ENCODE data around the gene SLC25A47. TPM values are rescaled to one million over a fixed set of nuclear protein-coding genes. Genes with fewer than 3 reads are reported as not detected.

Gene SLC25A47
- total and polyA plus RNA-seq, 8 donors = 0.73 TPM; not detected in 7

DNA sequence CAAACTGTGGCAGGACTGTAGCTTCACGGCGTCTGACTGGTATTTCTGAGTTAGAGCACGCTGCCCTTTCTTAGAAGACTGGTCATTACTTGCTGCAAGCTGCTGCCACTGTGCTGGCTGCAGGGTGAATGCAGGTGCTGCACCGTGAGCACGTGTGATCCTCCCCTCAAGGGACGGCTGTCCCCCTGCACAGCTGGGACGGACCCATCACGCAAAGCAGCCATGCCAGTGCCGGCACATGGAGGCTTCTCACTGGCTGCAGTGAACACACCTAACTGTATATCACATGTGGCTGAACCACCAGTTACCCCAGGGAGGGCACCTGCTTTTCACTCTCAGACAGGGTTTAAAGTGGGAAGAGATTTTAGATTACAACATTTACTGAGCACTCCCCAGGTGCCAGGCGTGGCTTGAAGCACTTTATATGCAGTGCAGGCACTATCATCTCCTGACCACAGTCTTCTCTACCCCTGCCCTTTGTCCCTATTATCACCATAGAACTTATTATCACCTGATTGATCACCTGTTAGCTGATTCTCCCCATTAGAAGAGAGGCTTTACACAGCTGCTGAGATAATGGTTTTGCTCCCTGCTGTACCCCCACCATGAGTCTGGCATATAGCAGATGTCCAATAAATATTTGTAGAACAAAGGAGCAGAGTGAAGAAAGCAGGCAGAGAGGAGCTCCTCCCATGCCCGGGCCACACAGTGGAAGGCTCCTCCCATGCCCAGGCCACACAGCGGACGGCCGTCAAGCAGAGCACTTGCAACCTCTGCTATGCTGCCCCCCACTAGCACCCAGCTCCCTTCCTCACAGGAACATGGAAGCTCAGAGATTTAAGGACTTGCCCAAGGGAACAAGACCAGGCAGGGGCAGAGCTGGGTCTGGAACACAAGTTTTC lies 25.9 kb downstream of the SLC25A47 start:
- no peaks in the 10 kb centered on the region for H3K9me3 ChIP-seq
- WGBS, 5 donors = 70 to 88% (median 77%) methylated on average over 6 to 14 of the region's 14 CpGs
- H3K4me3 ChIP-seq = no peak overlapping the region
- no peaks in the 10 kb centered on the region for H3K4me1 ChIP-seq
- DNase-seq = no peak
- H3K27me3 ChIP-seq = no peaks in the 10 kb centered on the region
- no peak overlapping the region for H3K27ac ChIP-seq
- intact Hi-C loops (cut with DNase I; ENCODE audit: low total_unique reads) = no loop called here
- peaks cover 44 to 91% (median 84%) of the 10 kb centered on the region in 4 donors for H3K36me3 ChIP-seq
- TF ChIP-seq POLR2AphosphoS5 (IDR thresholded peaks at IDR 0.05) = no peak
- TF ChIP-seq EP300 (IDR thresholded peaks at IDR 0.05) = no peak
- no peak for TF ChIP-seq POLR2A (IDR thresholded peaks at IDR 0.05)
- TF ChIP-seq, protein P1, sequence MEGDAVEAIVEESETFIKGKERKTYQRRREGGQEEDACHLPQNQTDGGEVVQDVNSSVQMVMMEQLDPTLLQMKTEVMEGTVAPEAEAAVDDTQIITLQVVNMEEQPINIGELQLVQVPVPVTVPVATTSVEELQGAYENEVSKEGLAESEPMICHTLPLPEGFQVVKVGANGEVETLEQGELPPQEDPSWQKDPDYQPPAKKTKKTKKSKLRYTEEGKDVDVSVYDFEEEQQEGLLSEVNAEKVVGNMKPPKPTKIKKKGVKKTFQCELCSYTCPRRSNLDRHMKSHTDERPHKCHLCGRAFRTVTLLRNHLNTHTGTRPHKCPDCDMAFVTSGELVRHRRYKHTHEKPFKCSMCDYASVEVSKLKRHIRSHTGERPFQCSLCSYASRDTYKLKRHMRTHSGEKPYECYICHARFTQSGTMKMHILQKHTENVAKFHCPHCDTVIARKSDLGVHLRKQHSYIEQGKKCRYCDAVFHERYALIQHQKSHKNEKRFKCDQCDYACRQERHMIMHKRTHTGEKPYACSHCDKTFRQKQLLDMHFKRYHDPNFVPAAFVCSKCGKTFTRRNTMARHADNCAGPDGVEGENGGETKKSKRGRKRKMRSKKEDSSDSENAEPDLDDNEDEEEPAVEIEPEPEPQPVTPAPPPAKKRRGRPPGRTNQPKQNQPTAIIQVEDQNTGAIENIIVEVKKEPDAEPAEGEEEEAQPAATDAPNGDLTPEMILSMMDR (IDR thresholded peaks at IDR 0.05) = no peak

GRCh38 chr14:100350276-100350926 lies 27.3 kb downstream of the SLC25A47 start:
- peaks cover 54 to 100% (median 97%) of the 10 kb centered on the region in 4 donors for H3K36me3 ChIP-seq

DNA sequence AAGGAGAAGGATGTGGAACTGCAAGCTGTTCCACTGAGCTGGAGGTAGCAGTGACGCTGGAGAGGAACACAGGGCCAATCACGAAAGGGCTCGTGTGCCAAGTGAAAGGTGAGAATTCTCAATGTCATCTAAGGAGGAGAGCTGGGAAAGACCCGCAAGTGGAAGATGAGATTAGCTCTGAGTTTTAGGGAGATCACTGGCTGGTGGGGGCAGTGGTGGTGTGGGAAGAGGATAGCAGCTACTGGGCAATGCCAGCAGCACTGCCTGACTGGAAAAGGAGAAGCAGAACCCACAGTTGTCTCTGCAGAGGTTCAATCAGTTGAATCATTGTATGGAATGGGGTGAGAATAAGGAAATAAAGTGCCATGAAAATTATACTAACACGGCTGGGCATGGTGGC lies 27.8 kb downstream of the SLC25A47 start:
- no peak for DNase-seq
- peaks cover 50 to 100% (median 98%) of the 10 kb centered on the region in 4 donors for H3K36me3 ChIP-seq
- TF ChIP-seq POLR2AphosphoS5 (IDR thresholded peaks at IDR 0.05) = no peak
- TF ChIP-seq, protein P1 (IDR thresholded peaks at IDR 0.05) = no peak
- TF ChIP-seq POLR2A (IDR thresholded peaks at IDR 0.05) = no peak
- TF ChIP-seq EP300 (IDR thresholded peaks at IDR 0.05) = no peak

More at GRCh38 chr14:100350276-100350926, 27.3 kb downstream of the SLC25A47 start:
- 89 to 95% (median 90%) methylated on average over 11 of the region's 11 CpGs for WGBS, 5 donors
- no peaks in the 10 kb centered on the region for H3K4me1 ChIP-seq
- no peak for TF ChIP-seq POLR2A (IDR thresholded peaks at IDR 0.05)
- TF ChIP-seq, protein P1 (IDR thresholded peaks at IDR 0.05) = no peak
- TF ChIP-seq POLR2AphosphoS5 (IDR thresholded peaks at IDR 0.05) = no peak
- TF ChIP-seq EP300 (IDR thresholded peaks at IDR 0.05) = no peak
- H3K4me3 ChIP-seq = no peak overlapping the region
- H3K27me3 ChIP-seq = no peaks in the 10 kb centered on the region
- H3K9me3 ChIP-seq = no peaks in the 10 kb centered on the region
- intact Hi-C loops (cut with DNase I; ENCODE audit: low total_unique reads) = no loop called here
- H3K27ac ChIP-seq = no peak overlapping the region
- DNase-seq = no peak

GRCh38 chr14:100358396-100358795 lies 35.3 kb downstream of the SLC25A47 start:
- H3K36me3 ChIP-seq = peaks cover 33 to 98% (median 85%) of the 10 kb centered on the region in 4 donors
- intact Hi-C loops (cut with DNase I; ENCODE audit: low total_unique reads) = no loop called here
- no peak overlapping the region for H3K4me3 ChIP-seq
- H3K9me3 ChIP-seq = no peaks in the 10 kb centered on the region
- H3K27me3 ChIP-seq = no peaks in the 10 kb centered on the region
- WGBS, 5 donors = 91 to 94% (median 92%) methylated on average over 2 of the region's 2 CpGs
- no peak overlapping the region for H3K27ac ChIP-seq
- no peak for DNase-seq
- H3K4me1 ChIP-seq = peaks cover 0 to 20% (median 9%) of the 10 kb centered on the region in 4 donors
- no peak for TF ChIP-seq EP300 (IDR thresholded peaks at IDR 0.05)
- TF ChIP-seq, protein P1 (IDR thresholded peaks at IDR 0.05) = no peak
- no peak for TF ChIP-seq POLR2AphosphoS5 (IDR thresholded peaks at IDR 0.05)
- TF ChIP-seq POLR2A (IDR thresholded peaks at IDR 0.05) = no peak

More for the DNA sequence above, 27.8 kb downstream of the SLC25A47 start:
- H3K27ac ChIP-seq = no peak overlapping the region
- intact Hi-C loops (cut with DNase I; ENCODE audit: low total_unique reads) = no loop called here
- no peaks in the 10 kb centered on the region for H3K9me3 ChIP-seq
- H3K4me1 ChIP-seq = no peaks in the 10 kb centered on the region
- H3K27me3 ChIP-seq = no peaks in the 10 kb centered on the region
- no peak overlapping the region for H3K4me3 ChIP-seq
- WGBS, 5 donors = 84 to 95% (median 86%) methylated on average over 5 of the region's 5 CpGs

Data from stomach (tissue), 9 donors.